H1 (cell line): Measurements from ENCODE around the gene ZRANB3. TPM values are rescaled to one million over a fixed set of nuclear protein-coding genes. Genes with fewer than 3 reads are reported as not detected.

ENCODE experiments used
- CTCF ChIA-PET: fragments of 300-600 bp; sonication (Branson Sonifier 250); formaldehyde crosslinking; loops from one replicate; lab custom pipeline; 2021; ENCODE audit not compliant: partially characterized antibody; lab: Charles Lee
- POLR2A ChIA-PET: fragments of 300-600 bp; sonication (Branson Sonifier 250); formaldehyde crosslinking; loops from one replicate; lab custom pipeline; 2021; ENCODE audit warnings: inconsistent platforms; ENCODE audit not compliant: partially characterized antibody; lab: Charles Lee
- DNase-seq, 2 experiments: peaks; one replicate each; pipeline versions ENCODE4 v3.0.0 to v3.0.0-alpha.2; 2010 to 2022; ENCODE audit warnings: low spot score in 2 of 2, low read depth in 1 of 2, mixed read lengths in 1 of 2
- FAIRE-seq: peaks from 2 replicates; lab custom pipeline; 2011; peaks lifted over from hg19 to GRCh38; lab: Jason Lieb, UNC
- H2AFZ ChIP-seq: 2 replicates; pipeline ENCODE4 v1.8.1; 2012; ENCODE audit warnings: low read length, inconsistent platforms
- H2AK5ac ChIP-seq: 2 replicates; pipeline ENCODE4 v1.6.1; 2013; ENCODE audit warnings: low read depth, low read length
- H2BK120ac ChIP-seq: replicated peaks from 2 replicates; pipeline ENCODE3; 2013; ENCODE audit warnings: low read depth, low read length, inconsistent platforms
- H2BK12ac ChIP-seq: 2 replicates; pipeline ENCODE4 v1.6.1; 2013; ENCODE audit warnings: low read depth, low read length
- H2BK15ac ChIP-seq: 2 replicates; pipeline ENCODE4 v1.6.1; 2013; ENCODE audit warnings: low read length
- H2BK20ac ChIP-seq: 2 replicates; pipeline ENCODE4 v1.6.1; 2013; ENCODE audit warnings: low read length
- H2BK5ac ChIP-seq: 2 replicates; pipeline ENCODE4 v1.6.1; 2013; ENCODE audit warnings: low read depth, low read length
- H3K14ac ChIP-seq: 2 replicates; pipeline ENCODE4 v1.6.1; 2013; ENCODE audit warnings: inconsistent platforms; ENCODE audit not compliant: insufficient read length
- H3K18ac ChIP-seq: 2 replicates; pipeline ENCODE4 v1.6.1; 2013; ENCODE audit warnings: low read length; ENCODE audit errors: extremely low read depth
- H3K23ac ChIP-seq: 2 replicates; pipeline ENCODE4 v1.6.1; 2013; ENCODE audit warnings: inconsistent platforms; ENCODE audit not compliant: insufficient read length
- H3K23me2 ChIP-seq: 2 replicates; pipeline ENCODE4 v1.6.1; 2013; ENCODE audit warnings: low read depth, low read length
- H3K27ac ChIP-seq: 2 replicates; pipeline ENCODE4 v1.6.1; 2011; ENCODE audit warnings: low read depth, low read length, inconsistent platforms
- H3K27me3 ChIP-seq, 4 experiments: replicated peaks in 1 of 4; 1 replicate in 1 of 4; 2 replicates in 3 of 4; pipeline versions ENCODE4 v1.6.1 to v1.8.1; 2011 to 2013; ENCODE audit warnings: low read length in 3 of 4, mild to moderate bottlenecking in 3 of 4, inconsistent platforms in 2 of 4, mixed read lengths in 2 of 4, moderate library complexity in 1 of 4; ENCODE audit not compliant: control insufficient read depth in 3 of 4, insufficient read depth in 3 of 4; ENCODE audit errors: extremely low read depth in 1 of 4
- H3K36me3 ChIP-seq, 4 experiments: 2 replicates each; pipeline versions ENCODE4 v1.6.1 to v1.8.1; 2011 to 2013; ENCODE audit warnings: mild to moderate bottlenecking in 4 of 4, low read length in 3 of 4, moderate library complexity in 2 of 4, control low read depth in 1 of 4, inconsistent platforms in 1 of 4; ENCODE audit not compliant: insufficient read depth in 4 of 4, control insufficient read depth in 2 of 4
- H3K4ac ChIP-seq: replicated peaks from 2 replicates; pipeline ENCODE3; 2013; ENCODE audit warnings: low read length, low read depth, mixed read lengths, inconsistent platforms; ENCODE audit not compliant: insufficient read length
- H3K4me1 ChIP-seq, 4 experiments: replicated peaks in 1 of 4; 1 replicate in 1 of 4; 2 replicates in 3 of 4; pipeline versions ENCODE4 v1.6.1 to v1.8.1; 2011 to 2013; ENCODE audit warnings: low read length in 3 of 4, inconsistent platforms in 2 of 4, mixed read lengths in 1 of 4; ENCODE audit not compliant: insufficient read depth in 4 of 4, control insufficient read depth in 3 of 4
- H3K4me2 ChIP-seq, 2 experiments: 2 replicates each; pipeline versions ENCODE4 v1.6.1 to v1.8.1; 2011 to 2013; ENCODE audit warnings: low read depth in 2 of 2, low read length in 2 of 2, control low read depth in 1 of 2, inconsistent platforms in 1 of 2, mild to moderate bottlenecking in 1 of 2; ENCODE audit not compliant: insufficient read depth in 1 of 2
- H3K4me3 ChIP-seq, 4 experiments: fragments of 200-600, 300-600 bp in 1 of 4; sonication (generic), shearing (Covaris generic), sonication (Bioruptor Twin) in 1 of 4; 2 replicates each; pipeline versions ENCODE4 v1.5.1 to v1.8.1; 2011 to 2016; ENCODE audit warnings: low read length in 4 of 4, low read depth in 3 of 4, control low read depth in 2 of 4, inconsistent platforms in 2 of 4, mild to moderate bottlenecking in 2 of 4, mixed read lengths in 1 of 4, moderate library complexity in 1 of 4; ENCODE audit not compliant: insufficient read depth in 2 of 4; ENCODE audit errors: extremely low read depth in 1 of 4
- H3K56ac ChIP-seq: replicated peaks from 2 replicates; pipeline ENCODE3; 2013; ENCODE audit warnings: low read depth, mild to moderate bottlenecking, mixed read lengths, low read length, inconsistent platforms; ENCODE audit not compliant: insufficient read length
- H3K79me1 ChIP-seq: 2 replicates; pipeline ENCODE4 v1.6.1; 2013; ENCODE audit warnings: low read depth, low read length, control low read depth
- H3K79me2 ChIP-seq, 2 experiments: 2 replicates each; pipeline versions ENCODE4 v1.6.1 to v1.8.1; 2012 to 2013; ENCODE audit warnings: low read length in 2 of 2, mild to moderate bottlenecking in 2 of 2, inconsistent platforms in 1 of 2; ENCODE audit not compliant: insufficient read depth in 2 of 2, control insufficient read depth in 1 of 2
- H3K9ac ChIP-seq, 4 experiments: replicated peaks in 1 of 4; 1 replicate in 1 of 4; 2 replicates in 3 of 4; pipeline versions ENCODE4 v1.6.1 to v1.8.1; 2011 to 2013; ENCODE audit warnings: low read depth in 3 of 4, low read length in 3 of 4, control low read depth in 2 of 4, mild to moderate bottlenecking in 2 of 4, moderate library complexity in 2 of 4, inconsistent platforms in 1 of 4; ENCODE audit errors: extremely low read depth in 1 of 4
- H3K9me3 ChIP-seq, 2 experiments: 2 replicates each; pipeline versions ENCODE4 v1.6.1 to v1.8.1; 2012 to 2013; ENCODE audit warnings: mild to moderate bottlenecking in 2 of 2, moderate library complexity in 2 of 2, control low read depth in 1 of 2, inconsistent platforms in 1 of 2, low read depth in 1 of 2, low read length in 1 of 2, mixed read lengths in 1 of 2; ENCODE audit not compliant: insufficient read depth in 2 of 2
- H4K20me1 ChIP-seq, 2 experiments: replicated peaks in 1 of 2; 2 replicates each; pipeline versions ENCODE3 to v1.8.1; 2011 to 2013; ENCODE audit warnings: inconsistent platforms in 2 of 2, low read length in 2 of 2, mild to moderate bottlenecking in 1 of 2; ENCODE audit not compliant: insufficient read depth in 2 of 2, control insufficient read depth in 1 of 2
- H4K5ac ChIP-seq: 2 replicates; pipeline ENCODE4 v1.6.1; 2013; ENCODE audit warnings: low read length, low read depth, mixed read lengths, inconsistent platforms; ENCODE audit not compliant: insufficient read length
- H4K8ac ChIP-seq: 2 replicates; pipeline ENCODE4 v1.8.0; 2013; ENCODE audit warnings: mild to moderate bottlenecking, moderate library complexity, low read length, inconsistent platforms; ENCODE audit not compliant: insufficient read depth; ENCODE audit errors: extremely low read depth
- H4K91ac ChIP-seq: replicated peaks from 2 replicates; pipeline ENCODE3; 2013; ENCODE audit warnings: low read length, mixed read lengths, inconsistent platforms; ENCODE audit not compliant: insufficient read length
- ATF2 ChIP-seq: IDR thresholded peaks from 2 replicates; pipeline ENCODE4 v1.6.1; 2012; ENCODE audit warnings: low read length, inconsistent platforms
- CBX5 ChIP-seq: fragments of 300-800, 300-1000 bp; sonication (generic); IDR thresholded peaks from 2 replicates; pipeline ENCODE4 v1.7.1; 2016; ENCODE audit warnings: antibody characterized with exemption, low read length, low read depth
- CHD1 ChIP-seq: IDR thresholded peaks from 2 replicates; pipeline ENCODE4 v1.6.1; 2012; ENCODE audit warnings: low read depth, low read length, improper control_type of control experiment
- CTBP2 ChIP-seq: IDR thresholded peaks from 2 replicates; pipeline ENCODE4 v1.7.0; 2011; ENCODE audit warnings: borderline replicate concordance, mild to moderate bottlenecking, moderate library complexity, mixed read lengths, low read length; ENCODE audit not compliant: insufficient read depth, insufficient read length
- EP300 ChIP-seq, 2 experiments: IDR thresholded peaks; 1 replicate in 1 of 2; 2 replicates in 1 of 2; pipeline ENCODE4 v1.6.1; 2011 to 2012; ENCODE audit warnings: low read depth in 2 of 2, low read length in 2 of 2, mild to moderate bottlenecking in 2 of 2, borderline replicate concordance in 1 of 2, inconsistent platforms in 1 of 2, moderate library complexity in 1 of 2
- GABPA ChIP-seq: IDR thresholded peaks from 2 replicates; pipeline ENCODE4 v1.6.1; 2011; ENCODE audit warnings: mild to moderate bottlenecking, low read length, moderate library complexity, borderline replicate concordance; ENCODE audit not compliant: insufficient read depth
- JUND ChIP-seq: IDR thresholded peaks from 2 replicates; pipeline ENCODE4 v1.6.1; 2011; ENCODE audit warnings: mild to moderate bottlenecking, improper control_type of control experiment, low read length
- NANOG ChIP-seq: IDR thresholded peaks from 2 replicates; pipeline ENCODE4 v1.6.1; 2011; ENCODE audit warnings: low read length, low read depth, mild to moderate bottlenecking, inconsistent platforms; ENCODE audit not compliant: insufficient read depth, poor library complexity, severe bottlenecking
- PHF8 ChIP-seq: fragments of 200-600 bp; sonication (generic); conservative IDR thresholded peaks from 2 replicates; pipeline ENCODE4 v1.7.1; 2012; ENCODE audit warnings: low read depth, mild to moderate bottlenecking, inconsistent platforms, low read length, moderate library complexity
- RNF2 ChIP-seq: fragments of 200-900, 300-1000 bp; sonication (generic); IDR thresholded peaks from 2 replicates; pipeline ENCODE4 v1.7.1; 2016; ENCODE audit warnings: borderline replicate concordance, low read depth, mild to moderate bottlenecking, antibody characterized with exemption, low read length; ENCODE audit not compliant: poor library complexity, severe bottlenecking; ENCODE audit errors: missing control alignments
- SIRT6 ChIP-seq: IDR thresholded peaks from one replicate; pipeline ENCODE4 v1.7.1; 2012; ENCODE audit warnings: low read length, inconsistent platforms
- YY1 ChIP-seq: IDR thresholded peaks from 2 replicates; pipeline ENCODE4 v1.6.1; 2011; ENCODE audit warnings: low read depth, mild to moderate bottlenecking, low read length
- WGBS, 2 experiments: shearing (Covaris generic) in 1 of 2; methylation state at CpG; one replicate each; pipeline versions ENCODE4 v1.1.6 to v1.1.7; 2013 to 2015; ENCODE audit warnings: low lambda C conversion rate in 2 of 2, mixed read lengths in 2 of 2, inconsistent platforms in 1 of 2, low coverage in 1 of 2, missing lambda C conversion rate in 1 of 2; ENCODE audit not compliant: insufficient replicate concordance in 2 of 2, insufficient coverage in 1 of 2, insufficient read length in 1 of 2; ENCODE audit errors: extremely low coverage in 1 of 2, missing lambda C conversion rate in 1 of 2; 5-methylcytosine and 5-hydroxymethylcytosine counted together
- polyA plus RNA-seq, 7 experiments: library from polyadenylated mRNA; depleted of rRNA in 3 of 7; stranded (reverse) in 5 of 7; unstranded in 2 of 7; fragments of >200 nt in 5 of 7; fragments of 200-250 nt in 2 of 7; gene quantifications; 1 replicate in 5 of 7; 2 replicates in 1 of 7; 4 replicates in 1 of 7; pipeline versions ENCODE4 v1.2.1 to v1.2.3, GENCODE V29; 2011 to 2013; ENCODE audit warnings: missing spikeins in 2 of 7, mixed read lengths in 2 of 7
- total RNA-seq: library from RNA; stranded (reverse); fragmentation: NEBNext Ultra II Directional; extraction: Animal tissue kit (Norgen Biotek cat#: 25700); gene quantifications from 2 replicates; pipeline ENCODE4 v1.2.1, GENCODE V29; 2021

ZRANB3 gene
- total and polyA plus RNA-seq, 2 of the 8 experiments (the other 6 are each of a cell fraction or from before 2014, with no cell fraction given): 4.5 to 19.3 TPM

GRCh38 chr2:135285391-135285790 lies 245.6 kb downstream of the ZRANB3 start:
- POLR2A ChIA-PET: no interaction called here
- peaks cover 0 to 2% of the 10 kb centered on the region in 2 experiments; a peak in 1 of 4 replicates for H3K9me3 ChIP-seq
- TF ChIP-seq YY1 (no peak), CTBP2 (no peak), CBX5 (no peak), GABPA (no peak), NANOG (no peak), RNF2 (no peak), PHF8 (no peak), CHD1 (no peak), JUND (no peak), SIRT6 (no peak), ATF2 (no peak), EP300 (IDR thresholded peaks at IDR 0.05; ENCODE audit: borderline replicate concordance in 1 of 2, low read depth in 2 of 2, low read length in 2 of 2) (no peak)

More at GRCh38 chr2:135285391-135285790, 245.6 kb downstream of the ZRANB3 start:
- no peak for DNase-seq
- Histone ChIP-seq H4K20me1 (no peaks in the 10 kb centered on the region), H3K79me1 (no peaks in the 10 kb centered on the region), H2BK5ac (no peak overlapping the region), H3K27ac (no peak overlapping the region), H2BK15ac (no peak overlapping the region), H4K5ac (no peak overlapping the region), H3K23ac (no peak overlapping the region), H2AK5ac (no peak overlapping the region), H2BK120ac (no peak overlapping the region), H3K4me2 (no peak overlapping the region), H2AFZ (no peak overlapping the region), H3K14ac (no peak overlapping the region), H2BK20ac (no peak overlapping the region), H2BK12ac (no peak overlapping the region), H3K79me2 (no peaks in the 10 kb centered on the region), H3K4ac (no peak overlapping the region), H3K27me3 (no peaks in the 10 kb centered on the region), H3K4me3 (no peak overlapping the region), H3K9ac (no peak overlapping the region), H3K56ac (no peak overlapping the region), H4K8ac (no peak overlapping the region), H4K91ac (no peak overlapping the region), H3K23me2 (no peaks in the 10 kb centered on the region), H3K4me1 (no peaks in the 10 kb centered on the region), H3K18ac (no peak overlapping the region), H3K36me3 (no peaks in the 10 kb centered on the region)
- no peak for FAIRE-seq
- CTCF ChIA-PET: no interaction called here
- 92% methylated on average over 3 of the region's 3 CpGs; no CpG with 5 or more reads in 1 of the 2 experiments for WGBS, 2 experiments
